HG02938 (cell line): ENCODE measurements around the gene MTERF2.

Experiments used
- ATAC-seq: cut with Tn5 transposase; IDR thresholded peaks from one replicate; pipeline ENCODE4 v1.9.1; 2021; ENCODE audit warnings: mild to moderate bottlenecking, moderate library complexity; ENCODE audit not compliant: unreplicated experiment

MTERF2 gene

DNA sequence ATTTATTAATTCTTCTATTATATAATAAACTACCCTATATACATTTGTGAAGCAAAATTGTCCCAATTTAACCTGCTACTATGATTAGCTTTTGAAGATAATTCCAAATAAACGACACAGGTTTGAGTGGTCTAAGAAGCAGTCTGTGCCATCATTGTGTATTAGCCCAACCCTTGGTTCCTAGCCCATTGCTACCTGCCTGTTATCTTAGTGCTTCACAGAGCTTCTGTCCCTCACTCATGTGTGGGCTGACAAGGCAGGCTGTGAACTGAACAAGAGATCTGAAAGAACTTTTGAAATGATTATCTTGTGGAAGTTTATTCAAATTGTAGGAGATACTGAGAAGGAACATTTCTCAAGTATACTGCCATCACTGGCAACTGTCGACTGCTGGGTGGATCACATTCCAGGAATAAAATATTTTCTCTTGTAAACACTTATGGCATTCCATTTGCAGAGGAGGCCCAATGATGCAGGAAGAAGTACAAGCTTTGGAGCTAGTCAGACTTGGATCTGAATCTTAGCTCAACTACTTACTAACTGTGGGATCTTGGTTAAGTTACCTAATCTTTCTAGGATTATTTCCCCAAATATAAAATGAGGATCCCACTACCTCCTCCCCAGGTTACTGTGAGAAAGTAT lies 7.8 kb upstream of the MTERF2 start:
- no peak for ATAC-seq

DNA sequence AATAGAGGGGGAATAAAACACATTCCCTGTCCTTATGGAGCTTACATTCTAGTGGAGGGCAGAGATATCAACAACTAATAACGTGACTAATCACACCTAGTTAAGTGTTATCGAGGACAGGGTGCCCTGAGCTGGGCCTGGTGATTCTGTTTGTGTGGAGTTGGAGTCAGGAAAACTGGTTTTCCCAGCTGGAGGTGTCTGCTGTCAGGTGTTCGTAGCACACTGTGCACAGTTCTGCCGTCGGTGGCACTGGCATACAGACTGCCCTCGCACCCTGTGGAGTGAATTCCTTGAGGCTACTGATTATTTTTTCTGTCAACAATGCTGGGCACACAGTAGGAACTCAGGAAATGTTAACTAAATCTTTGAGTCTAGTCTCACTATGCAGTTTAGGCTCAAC lies 900 bp upstream of the MTERF2 start:
- ATAC-seq = no peak

DNA sequence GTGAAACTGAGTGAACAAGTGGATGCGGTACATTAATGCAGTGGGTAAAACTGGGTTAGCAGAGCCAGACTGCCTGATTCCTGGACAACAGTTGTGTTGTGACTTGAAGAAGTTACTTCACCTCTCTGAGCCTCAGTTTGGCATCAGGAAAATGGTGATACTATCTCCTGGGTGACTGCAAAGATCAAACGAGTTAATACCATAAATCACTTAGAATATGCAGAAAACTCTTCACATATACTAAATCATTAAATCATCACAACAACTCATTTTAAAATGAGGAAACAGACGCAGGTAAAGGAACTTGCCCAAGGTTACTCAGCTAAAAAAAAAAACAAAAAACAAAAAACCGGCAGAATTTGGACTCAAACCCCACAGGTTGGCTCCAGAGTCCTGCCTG lies 811 bp downstream of the MTERF2 start:
- no peak for ATAC-seq

DNA sequence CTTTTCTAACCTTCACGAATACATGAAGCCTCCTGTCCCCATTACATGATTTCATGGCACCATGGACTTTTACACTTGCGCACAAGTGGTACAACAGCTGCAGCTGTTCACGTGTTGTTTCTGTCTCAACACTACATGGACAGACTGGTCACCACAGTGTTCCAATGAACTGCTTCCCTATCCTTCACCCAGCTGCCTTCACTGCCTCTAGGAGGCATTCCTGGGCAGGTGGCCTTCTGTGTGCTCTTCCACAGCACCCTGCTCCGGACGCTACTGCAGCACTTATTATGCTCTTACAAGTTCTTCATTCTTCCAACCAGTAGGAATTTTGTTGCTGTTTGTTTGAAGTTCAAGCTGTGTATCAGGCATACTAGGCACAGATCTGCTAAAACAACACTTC lies 1.5 kb downstream of the MTERF2 start:
- no peak for ATAC-seq

DNA sequence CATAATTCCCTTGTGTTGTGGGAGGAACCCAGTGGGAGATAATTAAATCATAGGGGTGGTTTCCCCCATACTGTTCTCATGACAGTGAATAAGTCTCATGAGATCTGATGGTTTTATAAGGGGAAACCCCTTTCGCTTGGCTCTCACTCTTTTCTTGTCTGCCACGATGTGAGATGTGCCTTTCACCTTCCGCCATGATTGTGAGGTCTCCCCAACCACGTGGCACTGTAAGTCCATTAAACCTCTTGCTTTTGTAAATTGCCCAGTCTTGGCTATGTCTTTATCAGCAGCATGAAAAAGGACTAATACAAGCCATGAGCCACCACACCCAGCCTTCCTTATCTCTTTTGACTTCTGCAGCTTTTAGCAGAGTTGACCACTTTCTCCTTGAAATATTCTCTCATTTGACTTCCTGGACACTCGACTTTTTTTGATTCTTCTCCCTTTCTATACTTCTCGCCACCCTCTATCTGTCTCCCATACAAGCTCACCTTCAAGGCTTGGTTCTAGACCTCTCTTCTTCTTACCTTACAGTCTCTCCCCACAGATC lies 2.3 kb downstream of the MTERF2 start:
- no peak for ATAC-seq

DNA sequence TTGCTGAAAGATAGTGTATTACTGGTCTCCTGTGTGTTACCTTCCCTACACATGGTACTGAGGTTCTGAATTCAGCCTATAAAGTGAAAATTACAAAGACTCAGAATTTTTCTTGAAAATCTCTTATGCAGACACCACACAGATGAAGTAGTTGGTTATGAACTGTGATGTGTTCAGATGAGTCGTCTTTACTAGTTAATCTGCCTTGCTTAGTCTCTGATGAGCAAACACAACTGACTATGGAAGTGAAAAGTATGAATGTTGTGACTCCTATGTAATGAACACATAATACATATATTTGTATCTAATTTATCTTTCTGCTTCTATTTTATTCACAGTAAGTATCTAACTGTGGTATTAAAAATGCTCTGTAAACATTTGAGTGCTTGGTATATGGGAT lies 4.7 kb downstream of the MTERF2 start:
- ATAC-seq = no peak

DNA sequence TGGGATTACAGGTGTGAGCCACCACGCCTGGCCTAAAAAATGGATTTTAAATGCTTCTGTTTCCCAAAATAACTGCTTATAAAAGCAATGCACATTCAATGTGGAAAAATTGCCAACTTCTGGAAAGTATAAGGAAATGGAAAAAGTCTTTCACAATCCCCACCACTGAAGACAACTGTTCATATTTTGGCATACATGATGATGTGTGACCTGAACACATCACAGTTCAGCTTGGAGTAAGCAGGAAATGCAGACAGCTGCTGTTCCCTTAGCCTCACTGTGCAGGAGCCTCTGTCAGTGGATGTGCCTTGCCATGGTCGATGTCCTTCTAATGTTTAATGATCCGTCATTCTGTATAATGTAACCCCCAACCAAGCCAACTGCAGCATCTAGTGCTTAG lies 5.2 kb downstream of the MTERF2 start:
- ATAC-seq = no peak

DNA sequence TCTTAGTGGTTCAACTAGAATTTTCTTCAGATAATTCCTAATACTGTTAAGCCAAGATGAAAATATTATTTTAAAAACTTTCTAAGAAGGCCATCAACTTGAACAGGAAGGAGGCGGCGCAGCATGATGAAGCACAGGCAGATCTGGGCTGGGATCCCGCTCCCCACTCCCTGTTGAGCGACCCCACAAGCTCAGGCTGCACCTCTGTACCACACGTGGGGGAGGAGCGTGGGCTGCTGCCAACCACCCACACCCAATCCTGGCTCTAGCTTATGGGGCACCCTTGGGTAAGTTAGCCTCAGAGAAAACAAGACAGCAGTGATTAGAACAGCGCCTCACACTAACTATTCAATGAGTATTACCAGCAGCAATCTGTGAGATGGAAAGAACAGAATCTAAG lies 6.0 kb downstream of the MTERF2 start:
- no peak for ATAC-seq

DNA sequence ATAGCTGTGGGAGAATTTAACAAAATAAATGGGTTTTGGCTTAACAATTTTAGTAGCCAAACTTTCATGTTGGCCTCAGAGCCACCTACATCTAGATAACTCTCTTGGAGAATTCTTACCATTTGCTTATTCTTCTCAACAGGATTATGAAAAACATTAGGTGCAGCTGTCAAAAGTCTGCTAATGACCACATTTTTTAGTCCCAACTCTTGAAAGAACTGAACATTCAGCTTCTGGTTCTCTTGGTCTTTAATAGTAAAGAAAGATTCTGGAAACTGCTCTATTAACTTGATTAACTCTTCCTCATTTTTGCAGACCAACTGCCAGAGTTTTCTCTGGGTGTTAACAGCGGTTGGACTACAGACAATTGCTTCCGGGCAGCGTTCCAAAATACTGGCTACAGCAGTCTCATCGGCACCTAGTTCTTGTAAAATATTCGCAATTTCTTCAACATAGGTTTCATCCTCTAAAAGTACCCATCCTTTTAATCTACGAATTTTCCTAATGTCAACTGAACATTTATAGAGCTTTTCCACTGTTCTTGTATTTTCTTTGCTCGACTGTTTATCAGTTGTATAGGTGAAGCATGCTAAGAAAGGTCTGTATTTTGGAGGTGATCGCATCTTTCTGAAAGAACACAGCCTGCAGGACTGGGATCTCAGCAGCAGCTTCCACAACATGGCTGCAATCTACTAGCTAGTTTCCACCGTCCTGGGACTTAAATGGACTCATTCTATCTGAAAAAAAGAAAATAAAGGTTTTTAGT lies 8.7 kb downstream of the MTERF2 start:
- no peak for ATAC-seq

DNA sequence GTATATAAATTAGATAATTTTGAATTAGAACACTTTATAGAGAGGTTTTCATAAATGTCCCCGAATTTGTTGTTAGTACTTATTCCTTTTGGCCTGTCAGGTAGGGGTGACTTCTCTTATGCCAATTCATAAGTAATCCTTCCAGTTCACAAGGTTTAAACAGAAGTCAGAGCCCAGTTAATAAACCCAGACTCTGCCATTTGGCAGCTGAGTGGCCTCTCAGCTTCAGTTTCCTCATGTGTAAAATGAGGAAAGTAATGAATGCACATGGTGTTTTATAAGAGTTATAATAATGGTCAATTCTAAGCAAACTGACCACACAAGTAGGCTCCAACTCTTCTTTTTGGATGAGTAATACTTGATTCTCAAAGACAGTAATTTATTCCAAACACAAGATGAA lies 10.3 kb downstream of the MTERF2 start:
- no peak for ATAC-seq

DNA sequence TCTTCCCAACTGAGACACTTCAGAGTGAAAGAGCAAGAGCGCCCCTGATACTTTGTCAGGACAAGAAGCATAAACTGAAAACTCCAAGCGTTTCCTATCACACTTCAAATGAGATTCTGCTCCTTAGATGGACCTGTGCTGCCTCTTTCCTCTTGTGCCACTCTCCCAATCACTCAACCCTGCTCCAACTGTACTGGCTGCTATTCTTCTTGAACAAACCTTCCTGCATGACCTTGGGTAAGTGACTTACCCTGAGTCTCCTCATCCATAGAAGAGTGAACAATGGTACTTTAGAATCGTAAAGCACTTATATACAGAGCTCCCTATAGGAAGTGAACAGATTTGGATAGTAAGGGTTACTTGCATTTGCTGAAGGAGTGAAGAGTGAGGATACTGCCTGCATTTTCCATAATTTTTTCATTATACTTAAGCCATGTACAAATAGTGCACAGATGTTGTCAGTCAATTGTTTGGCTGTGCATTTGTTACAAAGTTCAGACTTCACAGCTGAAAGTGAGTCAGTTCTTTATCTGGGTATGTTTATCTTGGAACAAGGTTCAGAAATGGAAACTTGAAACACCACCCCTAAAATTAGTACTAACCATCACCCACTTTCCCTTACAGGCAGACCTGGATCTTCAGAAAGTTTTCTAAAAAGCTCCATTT lies 10.8 kb downstream of the MTERF2 start:
- no peak for ATAC-seq

DNA sequence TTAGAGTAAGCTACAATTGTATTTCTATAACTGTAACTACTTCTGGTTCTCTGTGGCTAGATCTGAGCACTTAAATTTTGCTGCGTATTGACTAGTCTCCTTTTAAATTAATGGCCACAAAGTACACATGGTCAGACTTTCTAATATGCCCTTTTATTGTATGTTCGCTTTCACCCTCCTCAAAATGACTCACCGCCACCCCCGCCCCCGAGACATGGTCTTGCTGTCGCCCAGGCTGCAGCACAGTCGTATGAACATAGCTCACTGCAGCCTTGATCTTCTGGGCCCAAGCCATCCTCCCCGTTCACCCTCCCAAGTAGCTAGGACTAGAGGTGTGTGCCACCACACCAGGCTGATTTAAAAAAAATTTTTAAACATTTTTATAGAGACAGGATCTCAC lies 11.8 kb downstream of the MTERF2 start:
- ATAC-seq = no peak

DNA sequence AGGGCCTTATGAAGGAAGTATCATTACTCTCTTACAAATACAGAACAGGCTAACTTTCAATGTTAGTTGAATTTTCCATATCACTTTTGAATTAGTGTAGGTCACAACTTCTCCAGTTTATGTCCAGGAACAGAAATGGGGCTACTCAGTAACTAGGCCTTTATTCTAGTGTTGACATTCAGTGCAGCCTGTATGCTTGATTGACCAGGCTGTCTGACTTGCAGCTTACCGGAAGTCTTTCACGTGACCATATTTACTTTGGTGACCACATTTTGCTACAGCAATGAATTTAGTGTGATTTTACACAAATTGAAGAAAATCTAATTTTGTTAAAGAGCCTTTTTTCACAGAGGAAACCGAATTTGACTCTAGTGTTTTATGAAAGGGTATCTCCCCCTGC lies 12.4 kb downstream of the MTERF2 start:
- ATAC-seq = peak; percentile 87

DNA sequence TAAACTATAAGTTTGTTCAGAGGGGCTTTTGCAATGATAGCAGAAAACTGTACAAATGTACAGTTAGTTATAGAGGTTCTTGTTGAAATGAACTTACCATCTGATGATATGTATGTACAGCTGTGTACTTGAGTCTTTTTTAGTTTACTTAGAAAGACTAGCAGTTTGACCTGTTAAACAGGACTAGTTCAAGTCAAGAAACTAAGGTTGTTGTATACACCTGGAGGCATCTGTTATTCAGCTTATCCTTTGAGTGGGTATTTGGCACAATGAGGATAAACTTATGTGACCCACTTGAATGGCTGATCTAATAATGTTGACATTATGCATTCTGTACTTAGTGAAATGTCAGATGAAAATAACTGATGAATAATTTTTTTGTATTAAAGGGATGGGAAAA lies 13.4 kb downstream of the MTERF2 start:
- no peak for ATAC-seq

DNA sequence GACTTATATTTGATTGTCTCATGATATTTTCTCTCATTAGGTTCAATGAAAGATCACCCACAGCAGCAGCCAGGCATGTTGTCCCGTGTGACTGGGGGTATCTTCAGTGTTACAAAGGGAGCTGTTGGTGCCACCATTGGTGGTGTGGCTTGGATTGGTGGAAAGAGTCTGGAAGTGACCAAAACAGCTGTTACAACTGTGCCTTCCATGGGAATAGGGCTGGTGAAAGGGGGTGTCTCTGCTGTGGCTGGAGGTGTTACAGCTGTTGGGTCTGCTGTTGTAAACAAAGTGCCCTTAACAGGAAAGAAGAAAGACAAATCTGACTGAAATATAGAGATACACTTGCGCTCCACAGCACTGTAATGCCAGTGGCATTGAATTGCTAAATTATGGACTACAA lies 15.9 kb downstream of the MTERF2 start:
- no peak for ATAC-seq

DNA sequence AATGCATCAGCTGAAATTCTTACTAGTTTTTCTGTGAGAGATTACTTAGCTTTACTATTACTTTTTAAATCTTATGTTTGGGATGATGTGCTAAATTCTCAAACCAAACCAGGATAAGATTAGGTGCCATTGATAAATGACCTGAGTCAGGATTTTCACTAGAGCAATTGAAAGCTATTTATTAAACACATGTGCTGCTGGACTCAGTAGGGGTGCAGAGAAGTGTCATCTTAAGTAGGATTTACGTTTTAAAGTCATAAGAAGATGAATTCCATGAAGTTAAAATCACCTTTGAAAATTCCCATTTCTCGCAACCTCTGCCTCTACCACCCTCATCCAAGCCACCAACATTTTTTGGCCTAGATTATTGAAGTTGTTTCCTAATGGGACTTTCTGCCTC lies 22.4 kb downstream of the MTERF2 start:
- ATAC-seq = no peak

DNA sequence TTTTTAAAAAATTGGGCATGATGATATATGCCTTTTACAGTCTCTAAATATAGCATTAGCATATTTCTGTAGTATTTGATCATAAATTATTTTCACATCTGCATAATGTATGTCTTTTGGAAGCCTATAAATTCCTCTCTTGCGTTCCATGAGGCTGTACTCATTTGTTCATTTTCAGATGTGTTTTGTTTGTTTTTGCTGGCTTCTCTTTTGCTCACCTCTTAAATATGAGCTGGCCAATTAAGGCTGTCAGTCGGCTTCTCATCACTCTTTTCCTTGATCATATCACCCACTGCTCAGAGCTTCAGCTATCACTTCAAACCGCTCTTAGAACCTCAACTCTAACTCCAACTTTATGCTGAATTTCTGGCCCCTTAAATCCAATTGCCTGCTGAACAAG lies 24.7 kb downstream of the MTERF2 start:
- ATAC-seq = no peak

DNA sequence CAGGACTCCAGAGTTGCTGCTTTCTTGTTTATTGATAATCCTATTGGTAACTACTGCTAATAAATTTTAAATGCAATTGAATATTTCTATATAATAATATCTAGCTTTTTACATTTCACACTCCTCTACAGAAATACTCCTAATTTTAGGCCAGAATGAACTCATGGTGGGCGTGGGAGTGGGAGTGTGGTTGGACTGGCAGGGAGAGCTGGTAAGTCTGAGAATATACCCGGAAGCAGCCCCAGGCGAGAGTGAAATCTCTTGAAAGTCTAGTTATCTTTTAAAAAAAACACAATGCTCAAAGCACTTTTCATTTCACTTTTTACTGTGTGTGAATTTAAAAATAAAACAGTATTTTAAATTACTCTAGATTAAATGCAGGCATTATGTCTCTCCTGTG lies 26.5 kb downstream of the MTERF2 start:
- ATAC-seq = no peak

DNA sequence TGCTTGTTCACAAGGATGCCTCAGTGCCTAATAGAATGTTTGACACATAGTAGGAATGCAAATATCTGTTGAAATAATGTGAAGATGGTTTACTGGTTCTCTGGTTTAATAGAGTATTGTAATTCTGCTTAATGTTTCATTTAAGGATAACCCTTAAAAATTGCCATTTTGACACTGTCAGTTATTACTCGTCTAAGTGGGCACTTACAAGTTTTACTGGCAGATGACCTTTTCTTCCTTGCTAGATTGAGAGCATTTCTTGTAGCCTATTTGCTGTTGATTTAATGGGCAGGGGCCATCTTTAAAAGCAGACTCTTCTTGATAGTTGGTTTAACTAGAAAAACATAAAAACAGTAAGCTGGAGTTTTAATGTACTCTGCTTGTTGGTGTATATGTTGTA lies 29.4 kb downstream of the MTERF2 start:
- no peak for ATAC-seq

DNA sequence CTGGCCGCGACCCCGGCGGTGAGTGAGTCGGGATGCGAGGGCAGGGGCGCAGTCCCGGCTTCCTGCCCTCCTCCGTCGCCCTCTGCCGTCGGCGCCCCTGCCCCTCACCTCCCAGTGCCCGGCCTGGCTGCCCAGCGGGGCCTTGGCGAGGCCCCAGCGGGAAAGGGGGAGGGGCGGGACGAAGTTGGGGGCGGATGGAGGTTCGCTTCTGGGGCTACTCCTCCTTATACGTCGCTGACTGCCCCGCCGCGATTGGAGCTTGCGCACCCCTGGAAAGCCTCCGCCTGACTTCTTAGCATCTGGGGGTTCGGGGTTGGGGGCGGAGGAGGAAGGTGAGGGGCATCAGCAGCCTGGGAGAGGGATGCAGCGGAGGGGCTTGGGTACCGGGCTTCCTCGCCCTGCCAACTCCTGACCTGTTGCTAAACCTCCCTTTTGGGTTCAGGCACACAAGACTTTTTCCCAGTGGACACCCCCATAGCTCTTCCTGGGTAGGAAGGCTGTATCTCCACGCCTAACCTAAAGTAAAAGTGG lies 30.8 kb downstream of the MTERF2 start:
- peak; percentile 37 for ATAC-seq

DNA sequence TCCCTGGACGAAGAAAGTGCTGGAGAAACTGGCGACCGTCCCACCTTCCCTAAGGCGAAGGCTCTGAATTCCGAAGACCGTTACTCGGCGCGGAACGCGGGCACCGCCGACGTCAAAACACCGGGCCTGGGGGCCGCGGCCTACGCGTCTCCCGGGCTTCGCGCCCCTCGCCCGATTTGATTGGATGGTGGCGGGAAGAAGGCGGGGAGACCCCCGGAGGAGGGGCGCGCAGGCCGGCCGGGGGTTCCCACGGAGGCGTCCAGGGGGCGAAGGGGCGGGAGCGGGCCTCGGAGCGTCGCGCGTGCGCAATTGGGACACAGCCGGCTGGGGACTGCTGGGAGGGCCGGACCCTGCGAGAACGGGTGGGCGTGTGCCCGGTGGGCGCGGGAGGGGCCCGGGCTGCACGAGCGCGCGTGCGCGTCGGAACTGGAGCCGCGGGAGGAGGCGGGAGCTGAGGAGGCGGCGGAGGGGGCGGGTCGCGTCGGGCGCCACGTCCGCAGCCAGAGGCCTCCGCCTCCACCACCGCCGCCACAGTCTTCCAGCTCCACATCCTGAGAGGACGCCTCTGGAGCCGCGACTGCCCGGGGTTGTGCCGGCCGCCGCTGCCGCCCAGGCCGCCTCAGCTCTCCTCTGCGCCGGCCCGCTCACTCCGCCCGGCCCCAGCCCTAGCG lies 31.4 kb downstream of the MTERF2 start, which contains the start of gene TMEM263:
TSS of gene TMEM263 (plus strand) at position 531 of the 671 bp plus-strand sequence. CDS start 11,210 bp downstream, outside the sequence.
- ATAC-seq = peak; percentile 65
